Measurements from ENCODE around the gene MALAT1. TPM values are rescaled to one million over a fixed set of nuclear protein-coding genes. Genes with fewer than 3 reads are reported as not detected.

Gene MALAT1
- polyA plus RNA-seq, 5 donors, result 547 to 979 (median 604) TPM

GRCh38 chr11:65537620-65538231, 38.9 kb downstream of the MALAT1 start:
- no peak for DNase-seq

- DNase-seq, result no peak
These were observed 39.5 kb downstream of the MALAT1 start for GRCh38 chr11:65538232-65538914.

- no peak for DNase-seq
These were observed 40.3 kb downstream of the MALAT1 start for GRCh38 chr11:65538915-65539743.

DNA sequence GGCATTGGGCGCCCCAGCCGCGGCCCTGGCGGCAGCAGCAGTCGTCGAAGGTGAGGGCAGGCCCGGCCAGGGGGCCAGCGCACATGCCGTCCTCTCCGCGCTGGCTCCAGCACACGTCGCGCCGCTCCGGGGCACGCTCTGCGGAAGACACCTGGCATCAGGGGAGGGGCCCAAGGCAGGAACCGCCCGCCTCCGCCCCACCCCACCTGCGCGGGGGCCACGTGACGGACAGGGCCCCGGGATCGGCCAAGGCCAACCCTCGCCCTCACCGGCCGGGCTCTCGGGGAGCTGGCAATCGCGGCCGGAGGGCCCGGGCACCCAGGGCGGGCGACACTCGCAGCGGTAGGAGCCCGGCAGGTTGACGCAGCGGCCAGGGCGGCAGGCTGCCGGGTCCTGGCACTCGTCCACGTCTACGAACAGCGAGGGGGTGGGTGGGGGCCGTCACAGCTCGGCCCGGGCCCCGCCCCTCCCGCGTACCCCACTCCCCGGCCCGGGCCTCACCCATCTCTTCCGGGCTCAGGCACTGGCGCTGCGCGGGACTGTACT, 41.0 kb downstream of the MALAT1 start:
- DNase-seq, result no peak

GRCh38 chr11:65540290-65541092, 41.6 kb downstream of the MALAT1 start:
- DNase-seq, result peak; percentile 81 to 82

GRCh38 chr11:65541093-65541982, 42.5 kb downstream of the MALAT1 start:
- DNase-seq, result peak in 1 of 2 donors; percentile 48

DNA sequence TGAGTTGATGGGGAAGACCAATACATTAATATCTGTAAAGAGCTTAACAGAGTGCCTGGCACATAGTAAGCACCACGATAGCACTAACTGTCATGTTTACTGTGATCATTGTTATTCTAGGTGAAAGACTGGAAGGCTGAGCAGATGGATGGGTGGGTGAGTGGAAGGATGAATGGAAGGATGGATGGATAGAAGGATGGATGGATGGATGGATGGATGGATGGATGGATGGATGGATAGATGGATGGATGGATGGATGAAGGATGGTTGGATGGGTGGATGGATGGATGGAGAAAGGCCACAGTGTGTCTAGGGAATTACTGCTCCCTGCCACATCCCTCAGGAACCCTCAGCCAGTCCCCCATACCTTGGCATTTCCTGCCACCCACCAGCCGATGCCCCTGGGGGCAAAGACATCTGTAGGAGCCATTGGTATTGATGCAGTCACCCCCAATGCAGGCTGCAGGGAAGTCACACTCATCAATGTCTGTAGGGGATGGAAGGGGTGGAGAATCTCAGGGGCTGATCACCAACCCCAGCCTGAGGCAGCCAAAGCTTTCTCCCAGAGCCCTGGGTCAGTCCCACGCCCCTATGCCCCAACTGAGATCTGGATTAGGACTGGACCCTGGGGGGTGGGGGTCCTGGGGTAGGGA, 44.0 kb downstream of the MALAT1 start:
- DNase-seq, result no peak

GRCh38 chr11:65545853-65546216, 47.0 kb downstream of the MALAT1 start:
- no peak for DNase-seq

- no peak for DNase-seq
These were observed 47.5 kb downstream of the MALAT1 start for GRCh38 chr11:65546217-65546958.

GRCh38 chr11:65547446-65548125, 48.7 kb downstream of the MALAT1 start:
- no peak for DNase-seq

DNA sequence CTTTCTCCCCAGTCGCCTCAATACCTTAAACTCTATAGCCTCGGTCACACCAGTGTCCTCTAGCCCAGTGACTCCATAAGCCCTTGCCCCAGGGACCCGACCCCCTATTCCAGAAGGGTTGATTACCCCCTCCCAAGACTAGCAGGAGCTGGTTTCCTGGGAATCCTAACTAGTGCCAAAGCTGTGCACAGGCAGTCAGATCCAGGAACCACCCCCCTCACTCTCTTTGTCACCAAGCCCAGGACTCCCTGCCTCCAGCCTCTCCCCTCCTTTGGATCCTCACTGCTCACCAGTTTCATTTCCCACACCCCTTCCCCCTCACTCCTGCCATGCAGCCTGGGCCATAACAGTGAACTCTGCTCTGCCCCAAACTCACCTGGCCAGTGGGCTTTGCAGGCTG, 49.5 kb downstream of the MALAT1 start:
- DNase-seq, result no peak

DNA sequence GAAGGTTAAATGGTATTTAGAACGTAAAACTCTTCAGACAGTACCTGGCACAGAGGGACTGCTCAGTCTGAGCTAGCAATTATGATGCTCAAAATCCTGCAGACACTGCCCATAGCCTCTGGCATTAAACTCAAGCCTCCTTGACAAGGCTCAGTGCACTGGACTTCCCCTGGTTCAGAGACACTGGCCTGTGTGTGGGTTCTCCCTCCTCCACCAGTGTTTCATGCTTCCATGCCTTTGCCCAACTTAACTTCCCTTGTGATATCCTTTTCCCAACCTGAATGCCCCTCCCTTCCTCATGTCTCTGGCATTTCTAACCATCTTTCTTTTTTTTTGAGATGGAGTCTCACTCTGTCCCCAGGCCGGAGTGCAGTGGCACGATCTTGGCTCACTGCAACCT, 50.3 kb downstream of the MALAT1 start:
- no peak for DNase-seq

DNA sequence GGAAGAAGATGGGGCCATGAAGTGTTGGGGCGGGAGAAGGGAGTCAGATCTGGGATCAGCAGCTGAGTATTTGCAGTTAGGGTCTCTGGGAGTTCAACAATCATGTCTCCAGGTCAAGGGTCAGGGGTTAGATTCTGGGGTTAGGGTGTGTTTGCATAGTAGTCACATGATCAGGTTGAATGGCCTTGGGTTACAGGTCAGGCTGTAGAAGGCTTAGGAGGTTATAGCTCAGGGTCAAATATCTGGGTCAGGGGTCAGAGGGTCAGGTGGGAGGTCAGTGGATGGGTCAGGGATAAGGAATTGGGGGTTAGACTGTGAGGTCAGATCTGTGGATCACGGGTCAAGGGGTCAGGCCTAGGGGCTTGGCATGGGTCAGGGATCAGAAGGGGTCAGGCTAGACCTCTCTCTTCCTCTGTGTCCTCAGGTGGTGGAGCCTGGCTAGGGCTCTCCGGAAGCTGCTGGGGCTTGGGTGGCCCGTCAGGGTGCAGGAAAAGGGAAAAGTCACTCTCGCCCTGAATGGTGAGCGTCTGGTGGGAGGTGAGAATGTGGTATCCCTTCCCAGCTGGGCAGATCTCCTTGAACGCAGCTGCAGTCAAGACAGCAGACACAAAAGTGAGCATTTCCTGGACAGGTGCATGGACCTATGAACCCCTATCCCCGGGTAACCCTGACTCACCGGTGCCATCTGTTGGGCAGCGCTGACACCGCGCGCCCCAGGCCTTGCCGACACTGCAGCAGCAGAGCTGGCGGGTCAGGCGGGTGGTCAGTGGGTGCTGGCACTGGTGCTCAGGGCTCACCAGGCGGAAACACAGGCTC, 52.9 kb downstream of the MALAT1 start:
- DNase-seq, result no peak

DNA sequence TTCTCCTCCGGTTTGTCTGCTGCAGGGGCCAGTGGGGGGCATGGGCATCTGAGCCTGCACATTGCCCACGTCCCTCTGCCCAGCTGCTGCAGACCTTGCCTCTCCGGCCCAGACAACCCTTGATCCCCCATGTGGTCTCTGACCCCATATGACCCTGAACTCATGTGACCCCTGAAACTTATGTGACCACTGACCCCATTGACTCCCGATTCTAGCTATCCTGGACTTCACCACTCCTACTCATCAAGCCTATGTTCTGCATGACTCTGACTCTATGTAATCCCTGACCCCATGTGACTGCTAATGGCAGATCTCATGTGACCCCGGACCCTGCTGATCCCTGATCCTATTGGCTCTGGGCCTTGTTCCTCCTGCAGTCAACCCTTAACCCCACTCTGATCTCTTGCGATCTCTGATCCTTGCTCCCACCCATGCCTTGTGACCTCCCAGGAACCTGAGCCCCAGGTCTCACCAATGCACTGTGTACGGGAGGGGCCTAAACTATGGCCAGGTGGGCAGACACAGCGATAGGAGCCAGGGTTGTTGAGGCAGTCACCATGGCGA, 53.6 kb downstream of the MALAT1 start:
- no peak for DNase-seq

DNA sequence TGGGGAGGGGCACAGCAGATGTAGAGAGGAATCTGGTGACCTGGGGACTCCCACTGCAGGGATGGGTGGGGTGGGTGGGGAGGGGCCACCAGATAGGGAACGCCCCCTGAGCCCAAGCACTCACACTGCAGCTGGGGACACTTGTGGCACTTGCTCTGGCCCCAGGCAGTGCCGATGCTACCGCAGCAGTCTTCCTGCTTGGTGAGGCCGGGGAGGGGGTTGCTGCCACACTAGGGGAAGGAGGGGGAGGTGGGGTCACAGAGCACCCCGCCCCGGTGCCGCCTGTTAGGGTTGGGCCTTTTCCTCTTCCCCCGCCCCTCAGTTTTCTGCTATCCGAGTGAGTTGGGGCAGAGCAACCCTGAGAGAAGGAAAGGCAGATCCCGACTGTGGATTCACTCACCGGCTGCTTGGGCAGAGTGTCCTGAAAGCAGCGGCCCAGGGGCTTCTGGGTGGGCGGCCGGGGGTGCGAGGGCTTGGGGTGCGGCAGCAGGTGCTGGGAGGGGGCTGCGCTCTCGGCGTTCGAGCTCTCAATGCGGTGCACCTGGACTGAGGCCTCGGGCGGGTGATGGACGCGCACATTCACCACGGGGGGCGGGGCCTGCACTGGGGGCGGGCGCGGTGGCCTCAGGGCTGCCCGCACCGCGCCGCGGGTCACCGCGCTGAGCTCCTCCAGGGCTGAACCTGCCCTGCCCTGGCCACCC, 54.6 kb downstream of the MALAT1 start:
- no peak for DNase-seq

- DNase-seq, result no peak
These were observed 55.4 kb downstream of the MALAT1 start for GRCh38 chr11:65554057-65554818.

Measured in right lung (tissue), 5 donors.